Brain microvascular endothelial cell (primary cell): ENCODE measurements around the gene SERPINA7.
A peak's percentile ranks its signal among the peaks of the same experiment; 100 is the strongest.

Experiments
- DNase-seq: peaks from one replicate; pipeline ENCODE4 v3.0.0-alpha.2; 2020
- H3K27ac ChIP-seq: fragments of 250-450 bp; sonication (Bioruptor Pico); 2 replicates; pipeline ENCODE4 v1.5.1; 2020; ENCODE audit warnings: mild to moderate bottlenecking, moderate library complexity
- H3K27me3 ChIP-seq: fragments of 250-450 bp; sonication (Bioruptor Pico); replicated peaks from 2 replicates; pipeline ENCODE4 v1.5.1; 2020; ENCODE audit warnings: mild to moderate bottlenecking
- H3K36me3 ChIP-seq: fragments of 250-450 bp; sonication (Bioruptor Pico); replicated peaks from 2 replicates; pipeline ENCODE4 v1.5.1; 2020; ENCODE audit warnings: mild to moderate bottlenecking
- H3K4me3 ChIP-seq: 2 replicates; pipeline ENCODE4 v1.5.1; 2011; ENCODE audit warnings: low read depth, mild to moderate bottlenecking, control low read depth, low read length, moderate library complexity
- CTCF ChIP-seq: IDR thresholded peaks from 2 replicates; pipeline ENCODE4 v1.5.1; 2011; ENCODE audit warnings: low read depth, mild to moderate bottlenecking, moderate library complexity, low read length, control low read depth, inconsistent platforms; ENCODE audit errors: missing control alignments
- in situ Hi-C: cut with HindIII; loops from 2 replicates; pipeline ENCODE4 v1.10.0; 2017; ENCODE audit warnings: low sequenced_read_pairs, low pct_ligation_motif_present

Gene SERPINA7

GRCh38 chrX:106037835-106038473 is 573 bp downstream of the SERPINA7 start:
- no peak overlapping the region for H3K4me3 ChIP-seq
- in situ Hi-C loops, result no loop called here
- no peak overlapping the region for H3K27ac ChIP-seq
- TF ChIP-seq CTCF, result no peak
- H3K36me3 ChIP-seq, result no peaks in the 10 kb centered on the region
- H3K27me3 ChIP-seq, result no peaks in the 10 kb centered on the region
- DNase-seq, result no peak

GRCh38 chrX:106036716-106037115 is 1.8 kb downstream of the SERPINA7 start:
- Histone ChIP-seq H3K27ac (no peak overlapping the region), H3K4me3 (no peak overlapping the region), H3K27me3 (no peaks in the 10 kb centered on the region), H3K36me3 (no peaks in the 10 kb centered on the region)
- TF ChIP-seq CTCF, result no peak
- no peak for DNase-seq
- in situ Hi-C loops, result no loop called here

- DNase-seq, result no peak
- H3K4me3 ChIP-seq, result no peak overlapping the region
- no peaks in the 10 kb centered on the region for H3K27me3 ChIP-seq
- no peaks in the 10 kb centered on the region for H3K36me3 ChIP-seq
- peak; percentile 27 for TF ChIP-seq CTCF
- no peak overlapping the region for H3K27ac ChIP-seq
- in situ Hi-C loops, result no loop called here
Measured at GRCh38 chrX:106035064-106035463, 3.5 kb downstream of the SERPINA7 start.

- no peak for TF ChIP-seq CTCF
- no peaks in the 10 kb centered on the region for H3K27me3 ChIP-seq
Measured at GRCh38 chrX:106023947-106024346, 14.6 kb downstream of the SERPINA7 start.

GRCh38 chrX:106022238-106022637 is 16.3 kb downstream of the SERPINA7 start:
- H3K4me3 ChIP-seq, result no peak overlapping the region
- no peak overlapping the region for H3K27ac ChIP-seq
- no peaks in the 10 kb centered on the region for H3K27me3 ChIP-seq
- H3K36me3 ChIP-seq, result no peaks in the 10 kb centered on the region
- TF ChIP-seq CTCF, result no peak
- no peak for DNase-seq
- in situ Hi-C loops, result no loop called here

More at GRCh38 chrX:106023947-106024346, 14.6 kb downstream of the SERPINA7 start:
- in situ Hi-C loops, result no loop called here
- H3K4me3 ChIP-seq, result no peak overlapping the region
- DNase-seq, result no peak
- H3K27ac ChIP-seq, result no peak overlapping the region
- no peaks in the 10 kb centered on the region for H3K36me3 ChIP-seq
